Mesothelial cell of epicardium (in vitro differentiated cells): ENCODE results near the gene TMEM154. TPM values are rescaled to one million over a fixed set of nuclear protein-coding genes. Genes with fewer than 3 reads are reported as not detected.

Experiments used
- DNase-seq, 2 experiments: peaks; one replicate each; pipeline ENCODE4 v3.0.0; 2021; ENCODE audit warnings: low spot score in 2 of 2; ENCODE audit not compliant: unreplicated experiment in 2 of 2
- H3K27ac Mint-ChIP-seq: 2 replicates; pipeline ENCODE4 v1.8.0; 2021; ENCODE audit warnings: mixed read lengths
- H3K27me3 Mint-ChIP-seq: 2 replicates; pipeline ENCODE4 v1.8.0; 2021; ENCODE audit warnings: low read depth, mixed read lengths
- H3K36me3 Mint-ChIP-seq: 2 replicates; pipeline ENCODE4 v1.8.0; 2021; ENCODE audit warnings: mixed read lengths
- H3K4me1 Mint-ChIP-seq: 2 replicates; pipeline ENCODE4 v1.8.0; 2021; ENCODE audit warnings: mixed read lengths
- H3K4me3 Mint-ChIP-seq: 2 replicates; pipeline ENCODE4 v1.8.0; 2021; ENCODE audit warnings: mild to moderate bottlenecking, moderate library complexity, mixed read lengths
- H3K9me3 Mint-ChIP-seq: 2 replicates; pipeline ENCODE4 v1.8.0; 2021; ENCODE audit warnings: mixed read lengths
- total RNA-seq: library from RNA; stranded (reverse); gene quantifications from 3 replicates; pipeline ENCODE4 v1.2.1, GENCODE V29; 2021
- TF ChIP-seq, protein P1 (sequence below): fragments of 200-600 bp; sonication (generic); IDR thresholded peaks from one replicate; pipeline ENCODE4 v1.5.0; 2021; ENCODE audit warnings: antibody characterized with exemption; ENCODE audit not compliant: unreplicated experiment

Gene TMEM154
- total RNA-seq, 1 donor from 2014 or later = 0.98 TPM

DNA sequence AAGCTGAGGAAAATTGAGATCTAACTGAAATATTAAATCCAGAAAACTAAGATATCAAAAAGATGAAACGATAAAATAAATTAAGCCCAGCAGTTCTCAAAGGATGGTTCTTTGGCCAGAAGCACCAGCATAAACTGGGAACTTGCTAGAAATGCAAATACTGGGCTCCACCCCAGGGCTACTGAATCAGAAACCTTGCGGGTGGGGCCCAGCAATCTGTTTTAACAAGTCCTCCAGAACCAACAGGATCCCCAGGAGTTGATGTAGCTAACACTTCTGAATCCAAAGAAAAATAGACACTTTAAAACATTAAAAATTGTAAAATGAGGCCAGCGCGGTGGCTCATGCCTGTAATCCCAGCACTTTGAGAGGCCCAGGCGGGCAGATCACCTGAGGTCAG is 14.1 kb upstream of the TMEM154 start:
- no peaks in the 10 kb centered on the region for H3K36me3 Mint-ChIP-seq
- H3K27ac Mint-ChIP-seq = no peak overlapping the region
- H3K4me3 Mint-ChIP-seq = no peak overlapping the region
- no peaks in the 10 kb centered on the region for H3K4me1 Mint-ChIP-seq
- DNase-seq = no peak
- no peaks in the 10 kb centered on the region for H3K27me3 Mint-ChIP-seq
- TF ChIP-seq, protein P1, sequence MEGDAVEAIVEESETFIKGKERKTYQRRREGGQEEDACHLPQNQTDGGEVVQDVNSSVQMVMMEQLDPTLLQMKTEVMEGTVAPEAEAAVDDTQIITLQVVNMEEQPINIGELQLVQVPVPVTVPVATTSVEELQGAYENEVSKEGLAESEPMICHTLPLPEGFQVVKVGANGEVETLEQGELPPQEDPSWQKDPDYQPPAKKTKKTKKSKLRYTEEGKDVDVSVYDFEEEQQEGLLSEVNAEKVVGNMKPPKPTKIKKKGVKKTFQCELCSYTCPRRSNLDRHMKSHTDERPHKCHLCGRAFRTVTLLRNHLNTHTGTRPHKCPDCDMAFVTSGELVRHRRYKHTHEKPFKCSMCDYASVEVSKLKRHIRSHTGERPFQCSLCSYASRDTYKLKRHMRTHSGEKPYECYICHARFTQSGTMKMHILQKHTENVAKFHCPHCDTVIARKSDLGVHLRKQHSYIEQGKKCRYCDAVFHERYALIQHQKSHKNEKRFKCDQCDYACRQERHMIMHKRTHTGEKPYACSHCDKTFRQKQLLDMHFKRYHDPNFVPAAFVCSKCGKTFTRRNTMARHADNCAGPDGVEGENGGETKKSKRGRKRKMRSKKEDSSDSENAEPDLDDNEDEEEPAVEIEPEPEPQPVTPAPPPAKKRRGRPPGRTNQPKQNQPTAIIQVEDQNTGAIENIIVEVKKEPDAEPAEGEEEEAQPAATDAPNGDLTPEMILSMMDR = no peak
- no peaks in the 10 kb centered on the region for H3K9me3 Mint-ChIP-seq

DNA sequence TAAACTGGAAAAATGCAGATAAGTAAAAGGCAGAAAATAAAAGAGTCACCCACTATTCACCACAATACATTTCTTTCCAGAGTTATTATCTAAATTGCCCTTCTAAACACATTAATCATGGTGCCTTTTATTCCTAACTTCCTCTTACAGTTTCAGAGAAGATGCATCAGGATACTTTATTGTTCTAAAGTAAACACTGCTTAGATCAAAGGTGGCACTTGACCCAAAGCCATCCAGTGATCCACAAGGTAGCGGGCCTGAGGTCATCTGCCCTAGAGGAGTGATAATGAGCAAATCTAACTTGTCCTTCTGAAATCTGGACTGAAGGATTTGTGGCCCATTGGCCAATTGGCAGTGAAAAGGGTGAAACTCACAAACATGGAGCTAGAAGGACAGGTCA is 12.0 kb upstream of the TMEM154 start:
- no peak for DNase-seq
- no peaks in the 10 kb centered on the region for H3K27me3 Mint-ChIP-seq
- H3K4me3 Mint-ChIP-seq = no peak overlapping the region
- peaks cover 6% of the 10 kb centered on the region for H3K4me1 Mint-ChIP-seq
- H3K36me3 Mint-ChIP-seq = no peaks in the 10 kb centered on the region
- H3K27ac Mint-ChIP-seq = no peak overlapping the region
- H3K9me3 Mint-ChIP-seq = no peaks in the 10 kb centered on the region
- TF ChIP-seq, protein P1 = no peak

DNA sequence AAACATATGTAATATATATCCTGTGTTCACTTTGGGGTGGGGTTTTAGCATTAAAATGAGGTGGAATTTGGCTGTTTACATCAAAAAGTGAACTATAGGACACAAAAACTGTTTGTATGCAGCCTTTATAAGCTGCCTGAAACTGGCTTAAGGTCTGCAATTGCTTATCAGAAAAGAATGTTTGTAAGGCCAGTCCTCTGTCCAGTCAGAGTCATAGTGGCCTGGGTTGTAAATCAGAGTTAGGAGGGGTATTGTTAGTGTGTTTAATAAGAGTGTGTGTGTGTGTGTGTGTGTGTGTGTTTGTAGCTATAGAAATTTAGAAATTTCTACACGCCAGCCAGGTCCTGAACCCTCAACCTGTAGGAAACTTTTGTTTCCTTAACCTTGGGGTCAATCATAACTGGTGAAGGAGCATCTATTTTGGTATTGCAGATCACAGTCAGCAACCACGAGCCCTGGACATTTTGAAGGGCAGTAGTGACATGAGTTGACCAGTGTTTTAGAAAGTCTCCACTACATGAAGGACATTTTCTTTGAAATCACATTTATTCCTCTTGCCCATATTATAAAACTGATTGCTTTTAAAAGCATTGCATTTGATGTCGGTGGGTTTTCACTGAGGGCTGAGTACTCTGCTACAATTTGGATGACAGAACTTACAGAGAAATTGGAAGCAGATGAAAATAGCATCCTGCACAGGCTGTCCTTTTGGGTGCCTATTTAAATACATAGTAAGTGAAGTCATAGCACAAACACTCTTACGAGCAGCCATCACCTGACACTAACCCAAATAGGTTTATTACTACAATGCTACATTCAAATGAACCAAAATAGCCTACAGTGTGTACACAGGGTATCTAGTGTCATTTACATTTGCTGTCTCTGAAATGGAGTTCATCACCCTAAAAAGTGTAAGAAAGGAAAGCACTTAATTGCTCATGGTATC is 11.2 kb upstream of the TMEM154 start:
- TF ChIP-seq, protein P1 = no peak
- Mint-ChIP-seq H3K9me3 (no peaks in the 10 kb centered on the region), H3K36me3 (no peaks in the 10 kb centered on the region), H3K27me3 (no peaks in the 10 kb centered on the region), H3K27ac (no peak overlapping the region), H3K4me3 (no peak overlapping the region), H3K4me1 (peaks cover 6% of the 10 kb centered on the region)
- DNase-seq = no peak

DNA sequence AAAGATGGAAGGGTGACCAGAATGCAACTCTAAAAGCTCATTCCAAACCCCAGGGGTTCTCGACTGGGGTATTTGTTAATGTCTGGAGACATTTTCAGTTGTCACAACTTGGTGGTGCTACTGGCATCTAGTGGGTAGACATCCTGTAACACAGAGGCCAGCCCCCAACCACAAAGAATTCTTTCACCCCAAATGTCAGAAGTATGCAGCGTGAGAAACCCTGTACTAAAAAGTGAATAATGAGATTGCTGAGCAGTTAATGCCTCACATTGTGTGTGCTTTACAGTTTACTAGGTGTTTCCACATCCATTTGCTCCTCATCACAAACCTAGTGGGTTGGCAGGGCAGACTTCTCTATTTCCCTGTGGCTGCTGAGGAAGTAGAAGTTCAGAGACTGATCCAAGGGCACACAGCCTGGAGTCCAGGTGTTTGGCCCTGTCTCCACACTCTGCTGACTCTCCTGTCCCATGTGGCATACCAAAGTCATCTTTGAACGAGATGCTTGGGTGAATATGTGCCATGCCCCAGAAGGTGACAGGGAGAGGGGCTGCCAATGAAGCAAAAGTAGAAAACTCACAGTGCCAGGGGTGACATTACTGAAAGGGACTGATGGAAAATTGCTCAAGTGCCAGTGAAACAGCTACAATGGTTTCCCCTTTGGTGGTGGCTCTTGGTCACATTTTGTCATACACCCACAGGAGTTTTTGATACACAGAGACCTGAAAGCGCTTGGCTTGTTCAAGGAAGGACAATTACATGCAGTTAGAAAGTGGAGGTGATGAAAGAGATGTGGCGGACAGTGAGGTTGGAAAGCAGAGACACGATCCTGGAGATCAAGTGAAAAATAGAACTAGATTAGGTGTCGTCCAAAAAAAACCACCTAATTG is 10.1 kb upstream of the TMEM154 start:
- H3K27ac Mint-ChIP-seq = no peak overlapping the region
- TF ChIP-seq, protein P1 = no peak
- H3K27me3 Mint-ChIP-seq = no peaks in the 10 kb centered on the region
- no peaks in the 10 kb centered on the region for H3K36me3 Mint-ChIP-seq
- peaks cover 6% of the 10 kb centered on the region for H3K4me1 Mint-ChIP-seq
- no peak for DNase-seq
- H3K9me3 Mint-ChIP-seq = no peaks in the 10 kb centered on the region
- H3K4me3 Mint-ChIP-seq = no peak overlapping the region

DNA sequence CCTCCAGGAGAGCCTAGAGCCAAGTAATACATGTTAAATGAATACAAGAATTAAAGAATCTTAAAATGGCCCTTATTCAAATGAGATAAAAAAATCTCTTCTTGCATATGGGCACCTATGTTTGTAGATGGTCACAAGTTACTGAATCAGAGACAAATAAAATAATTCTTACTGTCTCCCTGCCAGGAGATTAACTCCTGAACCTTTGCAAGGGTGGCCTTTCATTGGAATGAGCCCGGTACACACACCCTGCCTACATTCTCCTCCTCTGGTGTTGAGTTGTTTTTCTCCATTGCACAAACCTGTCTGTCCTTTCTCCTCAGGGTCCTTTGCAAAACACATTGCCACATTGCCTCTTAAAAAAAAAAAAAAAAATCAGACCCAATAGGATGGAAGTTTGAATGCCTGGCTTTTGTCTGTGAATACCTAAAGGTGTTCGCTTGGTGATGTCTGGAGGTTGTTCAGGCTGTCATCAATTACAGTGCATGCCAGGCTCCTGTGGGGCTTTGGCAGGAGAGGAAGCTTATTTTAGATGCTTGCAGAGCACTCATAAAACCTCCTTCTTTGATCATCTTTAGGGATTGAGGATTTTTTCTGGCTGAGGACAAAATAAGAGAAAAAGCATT is 8.3 kb upstream of the TMEM154 start:
- no peak overlapping the region for H3K27ac Mint-ChIP-seq

More for the DNA sequence above, 8.3 kb upstream of the TMEM154 start:
- Mint-ChIP-seq H3K4me1 (peaks cover 10% of the 10 kb centered on the region), H3K36me3 (no peaks in the 10 kb centered on the region), H3K4me3 (no peak overlapping the region), H3K27me3 (peaks cover 5% of the 10 kb centered on the region), H3K9me3 (no peaks in the 10 kb centered on the region)
- TF ChIP-seq, protein P1 = no peak
- DNase-seq = no peak
